Mesenteric fat pad (tissue), 1 donor: ENCODE results near the gene NPFF. TPM values are rescaled to one million over a fixed set of nuclear protein-coding genes. Genes with fewer than 3 reads are reported as not detected.
"Not testable (repeated sequence)": the region's sequence is repeated elsewhere in the genome, so short reads cannot be mapped to it uniquely, and the experiment has no call there.

Experiments
- DNase-seq: peaks from one replicate; pipeline ENCODE4 v3.0.0-alpha.2; 2020; ENCODE audit warnings: low spot score
- long read RNA-seq: library from polyadenylated mRNA; unstranded; transcript quantifications from one replicate; pipeline ENCODE4 v2.0.0, GENCODE V29; 2020
- total RNA-seq: library from RNA; stranded (reverse); fragmentation: NEBNext Ultra II Directional; extraction: Animal tissue kit (Norgen Biotek cat#: 25700); gene quantifications from one replicate; pipeline ENCODE4 v1.2.1, GENCODE V29; 2021
- donor health status: DM: yes; HTN: yes; CAD: no.

NPFF gene
- total RNA-seq: not detected
- long read RNA-seq: 0 reads

DNA sequence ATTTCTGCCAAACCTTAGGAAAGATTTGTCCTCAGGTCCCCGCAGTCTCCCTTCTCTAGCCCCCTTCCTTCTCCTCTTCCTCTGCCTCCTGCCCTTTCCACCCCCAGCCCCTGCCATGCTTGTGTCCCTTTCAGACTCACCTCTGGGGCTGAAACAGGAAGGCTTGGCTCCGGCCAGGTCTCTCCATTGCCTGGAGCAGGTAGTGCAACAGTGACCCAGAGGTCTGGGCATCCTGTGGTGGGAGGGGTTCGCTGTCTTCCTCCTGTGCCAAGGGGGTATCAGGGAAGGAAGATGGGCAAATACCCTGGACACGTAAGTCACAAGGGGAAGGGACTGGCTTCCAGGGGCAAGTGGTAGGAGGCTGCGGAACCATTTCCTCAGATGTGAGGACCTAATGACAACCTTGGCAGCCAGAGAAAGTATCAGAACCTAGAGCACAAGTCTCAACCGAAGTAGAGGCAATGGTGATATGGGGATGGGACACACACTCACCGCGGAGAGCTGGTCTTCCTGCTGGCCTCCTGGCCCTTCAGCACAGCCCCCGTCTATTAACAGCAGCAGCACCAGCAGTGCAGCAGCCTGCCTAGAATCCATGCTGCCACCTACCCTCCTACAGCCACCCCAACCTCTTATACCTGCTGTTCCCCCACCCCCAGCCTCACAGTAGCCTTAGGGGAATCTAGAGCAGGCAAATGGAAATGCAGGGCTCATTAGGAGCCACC, at the start of gene NPFF:
Gene NPFF, minus strand, starts transcription at position 604 of the 722 bp plus-strand sequence. Its CDS starts 10 bp downstream, at position 594.
- DNase-seq: no peak

DNA sequence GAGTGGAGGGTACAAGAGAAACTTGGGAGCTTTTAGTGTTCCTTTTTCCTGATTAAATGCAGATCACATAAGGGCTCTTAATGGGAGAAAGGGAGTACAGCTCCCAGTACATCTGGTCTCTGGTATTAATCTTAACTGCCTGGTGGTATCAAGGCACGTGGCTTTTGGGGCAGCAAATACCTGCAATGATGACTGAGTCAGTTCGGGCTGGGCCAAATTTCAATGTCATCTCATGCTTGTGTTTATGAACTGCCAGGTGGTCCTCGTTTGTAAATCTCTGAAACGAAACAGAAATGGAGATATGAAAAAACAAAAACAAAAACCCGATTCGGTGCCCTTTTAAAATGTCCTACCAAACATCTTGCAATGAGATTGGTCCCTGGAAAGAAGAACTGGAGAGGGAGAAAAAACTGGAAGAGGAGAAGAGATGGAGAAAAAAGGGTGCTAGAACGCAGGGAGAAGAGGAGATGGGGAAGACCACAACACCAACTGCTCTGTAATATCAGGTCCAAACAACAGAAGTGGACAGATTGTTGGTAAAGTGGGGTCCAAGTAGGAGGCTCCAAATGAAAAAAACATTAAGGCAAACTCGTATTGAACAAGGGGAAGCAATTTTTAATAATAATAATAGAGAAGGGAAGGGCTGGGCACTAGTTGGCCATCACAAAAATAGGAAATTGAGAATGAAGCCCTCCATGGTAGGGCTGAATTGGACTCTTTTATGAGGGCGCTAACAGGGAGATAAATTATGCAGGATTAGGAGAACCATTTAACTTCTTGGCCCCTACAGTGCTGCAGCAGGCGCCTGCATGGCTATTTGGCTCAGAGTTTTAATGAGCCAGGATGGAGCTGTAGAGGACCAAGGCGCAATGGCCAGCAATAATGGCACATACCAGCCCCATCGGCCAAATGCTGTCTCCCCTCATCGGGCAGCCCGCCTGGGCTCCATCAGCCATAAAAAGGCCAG, 45.4 kb upstream of the NPFF start:
- no peak for DNase-seq

- no peak for DNase-seq
These were observed 44.6 kb upstream of the NPFF start for GRCh38 chr12:53551889-53552291.

- DNase-seq: no peak
These were observed 43.3 kb upstream of the NPFF start for GRCh38 chr12:53550595-53550994.

GRCh38 chr12:53550131-53550530, 42.8 kb upstream of the NPFF start:
- not testable (repeated sequence) for DNase-seq

DNA sequence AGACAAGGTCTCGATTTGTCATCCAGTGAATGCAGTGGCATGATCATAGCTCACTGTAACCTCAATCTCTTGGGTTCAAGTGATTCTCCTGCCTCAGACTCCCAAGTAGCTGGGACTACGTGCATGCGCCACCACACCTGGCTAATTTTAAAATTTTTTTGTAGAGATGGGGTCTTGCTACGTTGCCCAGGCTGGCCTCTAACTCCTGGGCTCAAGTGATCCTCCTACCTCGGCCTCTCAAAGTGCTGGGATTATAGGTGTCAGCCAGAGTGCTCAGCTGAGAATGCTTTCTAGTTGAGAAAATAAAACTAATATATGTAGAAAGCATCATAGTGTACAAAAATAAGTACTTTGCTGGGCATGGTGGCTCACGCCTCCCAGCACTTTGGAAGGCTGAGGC, 41.1 kb upstream of the NPFF start:
- DNase-seq: not testable (repeated sequence)

GRCh38 chr12:53543539-53543938, 36.3 kb upstream of the NPFF start:
- no peak for DNase-seq

DNA sequence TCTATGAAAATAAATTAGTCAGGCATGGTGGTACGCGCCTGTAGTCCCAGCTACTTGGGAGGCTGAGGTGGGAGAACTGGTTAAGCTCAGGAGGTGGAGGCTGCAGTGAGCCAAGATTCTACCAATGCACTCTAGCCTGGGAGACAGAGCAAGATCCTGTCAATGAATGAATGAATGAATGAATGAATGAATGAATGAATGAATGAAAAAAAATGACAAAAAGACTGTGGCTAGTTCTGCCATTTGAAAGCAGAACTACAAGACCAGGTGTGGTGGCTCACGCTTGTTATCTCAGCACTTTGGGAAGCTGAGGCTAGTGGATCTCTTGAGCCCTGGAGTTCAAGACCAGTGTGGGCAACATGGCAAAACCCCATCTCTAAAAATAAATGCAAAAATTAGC, 32.2 kb upstream of the NPFF start:
- no peak for DNase-seq

DNA sequence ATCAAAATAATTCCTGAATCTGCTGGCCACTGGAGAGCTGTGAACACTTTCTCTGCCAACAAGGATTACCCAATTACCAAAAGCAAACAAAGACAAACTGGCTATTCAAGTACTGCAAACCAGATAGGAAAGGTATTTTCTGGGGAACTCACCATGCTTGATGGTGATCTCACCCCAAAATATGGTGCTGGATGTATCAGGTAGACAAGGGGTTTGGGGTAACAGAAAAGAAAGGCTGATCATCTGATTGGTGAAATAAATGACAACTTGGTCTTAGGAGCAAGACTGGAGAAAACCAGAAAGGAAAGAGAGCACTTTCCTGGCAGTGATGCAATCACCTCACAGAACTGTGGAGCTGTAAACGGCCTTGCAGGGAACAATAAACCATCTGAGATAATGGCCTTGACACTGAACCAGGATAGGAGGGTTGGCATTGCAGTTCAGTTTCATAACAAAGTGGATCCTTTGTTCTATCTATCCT, 31.0 kb upstream of the NPFF start:
- DNase-seq: no peak

DNA sequence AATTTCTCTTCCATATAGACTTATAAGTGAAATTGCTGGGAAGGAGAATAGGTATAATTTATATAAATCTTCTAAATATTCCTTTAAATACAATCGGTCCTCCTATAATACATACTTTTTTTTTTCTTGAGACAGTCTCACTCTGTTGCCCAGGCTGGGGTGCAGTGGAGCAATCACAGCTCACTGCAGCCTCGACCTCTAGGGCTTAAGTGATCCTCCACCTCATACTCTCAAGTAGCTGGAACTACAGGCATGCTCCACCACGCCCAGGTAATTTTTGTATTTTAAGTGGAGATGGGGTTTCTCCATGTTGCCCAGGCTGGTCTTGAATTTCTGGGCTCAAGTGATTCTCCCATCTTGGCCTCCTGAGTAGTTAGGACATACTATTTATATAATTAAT, 29.7 kb upstream of the NPFF start:
- DNase-seq: no peak

DNA sequence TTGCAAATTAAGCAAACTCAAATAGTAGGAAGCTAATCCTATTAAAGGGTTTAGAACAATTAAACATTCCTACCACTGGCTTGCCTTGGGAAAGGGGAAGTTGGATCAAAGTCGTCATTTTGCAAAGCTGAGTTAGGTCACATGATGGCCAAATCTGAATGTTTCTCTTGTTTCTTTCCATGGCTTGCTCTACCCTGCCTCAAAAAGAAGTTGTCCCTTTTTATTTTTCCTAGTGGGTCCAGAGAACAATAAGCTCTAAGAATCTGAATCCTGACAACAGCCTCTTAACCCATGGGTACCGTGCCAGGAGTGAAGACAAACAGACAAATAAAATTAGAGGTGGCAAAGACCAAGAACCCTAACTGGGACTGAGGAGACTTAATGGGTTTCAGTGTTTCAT, 26.2 kb upstream of the NPFF start:
- no peak for DNase-seq

GRCh38 chr12:53532524-53533445, 25.5 kb upstream of the NPFF start:
- no peak for DNase-seq

GRCh38 chr12:53532021-53532420, 24.7 kb upstream of the NPFF start:
- DNase-seq: no peak

- DNase-seq: no peak
These were observed 23.6 kb upstream of the NPFF start for GRCh38 chr12:53530920-53531319.

GRCh38 chr12:53530061-53530460, 22.8 kb upstream of the NPFF start:
- DNase-seq: no peak

GRCh38 chr12:53524476-53524875, 17.2 kb upstream of the NPFF start:
- DNase-seq: peak; percentile 59

GRCh38 chr12:53523131-53523530, 15.8 kb upstream of the NPFF start:
- DNase-seq: no peak

GRCh38 chr12:53518381-53518780, 11.1 kb upstream of the NPFF start:
- peak; percentile 24 for DNase-seq

GRCh38 chr12:53516758-53517455, 9.6 kb upstream of the NPFF start:
- peak; percentile 45 for DNase-seq

DNA sequence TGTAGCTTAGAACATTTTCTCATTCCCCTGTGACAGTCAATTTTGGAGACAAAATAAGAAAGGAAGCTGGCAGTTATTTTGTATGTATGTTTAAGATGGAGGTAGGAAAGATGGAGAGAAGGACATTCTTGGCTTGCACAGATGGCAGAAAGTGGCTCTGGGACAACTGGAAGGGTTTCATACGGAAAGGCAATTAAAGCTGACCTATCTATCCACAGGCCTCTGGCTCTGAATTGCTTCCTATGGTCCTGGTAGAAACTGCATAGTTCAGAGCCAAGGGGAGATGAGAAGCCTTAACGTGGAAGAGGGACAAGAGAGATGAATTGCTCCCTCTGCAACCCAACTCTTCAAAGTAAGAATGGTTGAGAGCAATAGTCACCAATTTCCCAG, 8.0 kb upstream of the NPFF start:
- DNase-seq: no peak
